VCaP (cell line): ENCODE measurements around the gene THRB.

ENCODE experiments used
- H3K27ac ChIP-seq: fragments of 450-650 bp; 2 replicates; pipeline ENCODE4 v1.5.1; 2017
- CTCF ChIP-seq: fragments of 450-650 bp; conservative IDR thresholded peaks from 2 replicates; pipeline ENCODE4 v1.5.1; 2017; ENCODE audit warnings: mild to moderate bottlenecking, moderate library complexity

THRB gene

GRCh38 chr3:24198728-24199127 lies 295.9 kb downstream of the THRB start:
- TF ChIP-seq CTCF = no peak
- H3K27ac ChIP-seq = no peak overlapping the region

GRCh38 chr3:24197809-24198208 lies 296.8 kb downstream of the THRB start:
- TF ChIP-seq CTCF = no peak
- H3K27ac ChIP-seq = no peak overlapping the region

DNA sequence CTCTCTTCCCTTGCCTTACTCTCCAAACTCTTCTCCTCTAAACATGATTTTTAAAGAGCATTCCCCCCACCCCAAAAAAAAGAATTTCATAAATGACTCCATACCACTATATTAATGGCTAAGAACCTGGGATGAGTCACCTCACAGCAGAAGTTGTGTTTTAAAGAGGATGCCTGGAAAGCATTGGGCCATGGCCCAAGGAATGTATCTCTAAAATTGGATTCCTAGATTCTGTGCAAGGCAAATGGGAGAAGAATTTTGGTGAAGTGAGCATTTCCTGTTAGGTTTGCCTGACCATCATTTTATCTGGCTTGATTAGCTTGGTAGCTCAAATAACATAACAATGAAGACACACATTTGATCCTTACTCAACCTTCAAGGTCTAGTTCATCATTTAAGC lies 298.1 kb downstream of the THRB start:
- no peak overlapping the region for H3K27ac ChIP-seq
- TF ChIP-seq CTCF = no peak

DNA sequence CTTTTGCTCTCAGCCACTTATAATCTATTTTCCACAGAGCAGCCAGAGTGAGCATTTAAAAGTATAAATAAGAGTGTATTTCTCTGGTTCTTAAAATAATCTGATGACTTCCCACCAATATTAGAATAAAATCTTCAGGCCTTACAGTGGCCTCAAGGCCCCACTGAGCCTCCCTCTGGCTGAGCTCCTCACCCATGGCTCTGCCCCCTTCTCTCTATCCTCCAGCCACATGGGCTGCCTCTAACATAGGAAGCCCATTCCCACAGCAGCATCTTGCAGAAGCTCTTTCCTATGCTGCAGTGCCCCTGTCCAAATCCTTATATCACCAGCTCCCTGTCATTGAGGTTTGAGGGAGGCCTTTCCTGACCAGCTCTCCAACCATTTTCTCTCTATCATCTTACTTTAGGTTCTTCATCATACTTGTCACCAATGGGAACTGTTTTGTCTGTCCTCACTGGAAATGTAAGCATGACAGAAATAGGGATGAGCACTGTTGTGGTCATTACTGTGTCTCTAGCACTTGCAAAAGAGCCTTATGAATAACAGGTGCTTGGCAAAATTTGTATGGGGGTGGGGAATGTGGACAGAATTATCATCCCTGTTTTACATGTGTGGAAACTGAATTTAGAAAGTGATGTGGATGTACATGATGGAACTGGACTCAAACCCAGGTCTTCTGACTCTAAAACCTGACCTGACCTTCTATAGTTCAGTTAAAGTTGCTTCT lies 299.0 kb downstream of the THRB start:
- TF ChIP-seq CTCF = no peak
- H3K27ac ChIP-seq = no peak overlapping the region

DNA sequence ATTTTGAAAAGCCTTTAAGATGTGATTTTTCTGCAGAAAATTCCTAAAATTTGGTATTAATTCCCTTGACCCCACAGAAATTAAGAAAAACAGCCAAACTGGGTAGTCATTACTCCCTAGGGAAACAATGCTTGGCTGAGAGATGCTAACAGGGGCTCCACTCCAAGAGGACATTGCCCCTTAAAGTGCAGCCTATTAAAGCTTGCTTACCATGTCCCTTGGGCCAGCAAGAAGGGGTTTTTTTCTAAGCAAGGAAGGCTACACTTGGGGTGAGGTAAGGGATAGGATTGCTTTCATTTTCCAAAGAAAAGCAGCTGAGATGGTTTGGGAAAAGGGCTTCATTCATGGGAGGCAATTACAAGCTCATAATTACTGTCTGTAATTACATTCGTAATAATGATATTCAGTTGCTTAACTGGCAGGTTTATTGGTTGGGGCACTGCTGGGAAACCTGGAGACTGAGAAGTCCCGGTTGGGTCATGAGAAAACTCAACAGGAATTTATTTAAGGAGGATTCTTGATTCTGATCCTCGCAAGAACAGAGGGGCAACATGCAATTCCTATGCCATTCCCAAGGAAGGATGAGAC lies 302.1 kb downstream of the THRB start:
- no peak for TF ChIP-seq CTCF
- H3K27ac ChIP-seq = no peak overlapping the region

DNA sequence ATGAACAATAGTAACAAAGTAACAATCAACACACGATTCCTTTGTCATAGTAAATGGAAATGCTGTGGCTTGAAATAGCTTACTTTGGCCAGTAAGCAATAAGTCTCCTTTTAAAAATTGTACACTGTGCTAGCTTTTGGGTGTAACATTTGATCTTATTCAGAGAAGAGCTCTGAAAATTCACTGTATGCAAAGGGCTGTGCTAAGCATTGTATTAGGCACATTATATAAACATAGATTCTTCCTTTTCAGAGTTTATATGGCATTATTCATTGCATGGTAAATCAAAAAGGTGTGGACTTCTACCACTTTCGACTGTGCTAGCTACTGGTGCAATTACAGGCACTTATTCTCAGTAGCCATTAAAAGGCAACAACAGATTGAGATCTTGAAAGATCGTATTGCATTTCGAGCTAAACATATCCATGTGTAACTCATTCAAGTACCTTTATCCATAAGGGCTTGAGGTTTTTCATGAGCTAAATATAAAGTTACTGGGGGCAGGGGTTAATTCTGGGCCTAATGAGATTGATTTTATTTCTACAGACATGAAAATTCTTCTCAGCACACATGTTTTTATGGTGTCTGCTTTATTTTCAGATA lies 302.7 kb downstream of the THRB start:
- TF ChIP-seq CTCF = no peak
- H3K27ac ChIP-seq = no peak overlapping the region

GRCh38 chr3:24190256-24190655 lies 304.4 kb downstream of the THRB start:
- no peak for TF ChIP-seq CTCF
- no peak overlapping the region for H3K27ac ChIP-seq
